Measurements from ENCODE around the gene CRYGD.

- TF ChIP-seq CTCF (IDR thresholded peaks at IDR 0.05): no peak
- TF ChIP-seq POLR2A (IDR thresholded peaks at IDR 0.05): no peak
Observed at GRCh38 chr2:208156439-208156838, 32.1 kb upstream of the CRYGD start.

Data from adrenal gland (tissue), 5 donors.